Activated CD8-positive, alpha-beta memory T cell treated with anti-CD3 and anti-CD28 coated beads, Interleukin-2, amount 50 U/mL, for 24 hours (primary cell): Measurements from ENCODE around the gene CHST3.

Experiments
- DNase-seq: peaks from one replicate; pipeline ENCODE4 v3.0.0-alpha.2; 2020; ENCODE audit errors: extremely low read depth

CHST3 gene

GRCh38 chr10:72056932-72057751 is 92.9 kb downstream of the CHST3 start:
- DNase-seq, result no peak

- no peak for DNase-seq
Measured at GRCh38 chr10:72058347-72058898, 94.2 kb downstream of the CHST3 start.

GRCh38 chr10:72058989-72059842 is 95.0 kb downstream of the CHST3 start:
- DNase-seq, result no peak

GRCh38 chr10:72059843-72060822 is 95.9 kb downstream of the CHST3 start:
- no peak for DNase-seq

GRCh38 chr10:72061491-72061890 is 97.3 kb downstream of the CHST3 start:
- DNase-seq, result no peak

- DNase-seq, result no peak
Measured at GRCh38 chr10:72061930-72062329, 97.7 kb downstream of the CHST3 start.

GRCh38 chr10:72062382-72062781 is 98.2 kb downstream of the CHST3 start:
- DNase-seq, result no peak
